HepG2 (cell line): ENCODE data around the gene TJP1.

Experiments
- CC2D1A ChIP-seq: sonication (generic); formaldehyde crosslinking; IDR thresholded peaks from 2 replicates; pipeline ENCODE4 v1.8.1; 2023; ENCODE audit warnings: mild to moderate bottlenecking, missing genetic modification reagents
- FOXM1 ChIP-seq: sonication (generic); formaldehyde crosslinking; IDR thresholded peaks from 2 replicates; pipeline ENCODE4 v1.5.0; 2020; ENCODE audit warnings: missing genetic modification reagents
- NFIC ChIP-seq: IDR thresholded peaks from 2 replicates; pipeline ENCODE4 v1.6.1; 2012; ENCODE audit warnings: mild to moderate bottlenecking, low read length, inconsistent platforms
- PCBP1 ChIP-seq: fragments of 200-400 bp; formaldehyde crosslinking; IDR thresholded peaks from 2 replicates; pipeline ENCODE4 v1.6.1; 2017; ENCODE audit warnings: mild to moderate bottlenecking, low read depth, low read length, borderline replicate concordance
- SSRP1 ChIP-seq: IDR thresholded peaks from 2 replicates; pipeline ENCODE4 v1.6.1; 2016; ENCODE audit warnings: control low read depth
- TBX3 ChIP-seq: fragments of 450-650 bp; IDR thresholded peaks from 2 replicates; pipeline ENCODE4 v1.6.1; 2017; ENCODE audit warnings: antibody characterized with exemption, mild to moderate bottlenecking, inconsistent platforms, borderline replicate concordance
- YEATS2 ChIP-seq: sonication (generic); formaldehyde crosslinking; IDR thresholded peaks from 2 replicates; pipeline ENCODE4 v1.4.0; 2020; ENCODE audit warnings: missing genetic modification reagents, borderline replicate concordance
- ZNF530 ChIP-seq: sonication (generic); formaldehyde crosslinking; IDR thresholded peaks from 2 replicates; pipeline ENCODE4 v1.5.0; 2020; ENCODE audit warnings: low read depth, mild to moderate bottlenecking, missing genetic modification reagents
- ZNF589 ChIP-seq: sonication (generic); formaldehyde crosslinking; conservative IDR thresholded peaks from 2 replicates; pipeline ENCODE4 v1.8.0; 2022; ENCODE audit warnings: mild to moderate bottlenecking, moderate library complexity, missing genetic modification reagents
- TF ChIP-seq, protein P1 (sequence below): sonication (generic); formaldehyde crosslinking; IDR thresholded peaks from 2 replicates; pipeline ENCODE4 v1.5.0; 2020; ENCODE audit warnings: mild to moderate bottlenecking, missing genetic modification reagents, moderate library complexity
- TF ChIP-seq, protein P2 (sequence below): sonication (generic); formaldehyde crosslinking; IDR thresholded peaks from 2 replicates; pipeline ENCODE4 v1.4.0; 2020; ENCODE audit warnings: missing genetic modification reagents

DNA sequence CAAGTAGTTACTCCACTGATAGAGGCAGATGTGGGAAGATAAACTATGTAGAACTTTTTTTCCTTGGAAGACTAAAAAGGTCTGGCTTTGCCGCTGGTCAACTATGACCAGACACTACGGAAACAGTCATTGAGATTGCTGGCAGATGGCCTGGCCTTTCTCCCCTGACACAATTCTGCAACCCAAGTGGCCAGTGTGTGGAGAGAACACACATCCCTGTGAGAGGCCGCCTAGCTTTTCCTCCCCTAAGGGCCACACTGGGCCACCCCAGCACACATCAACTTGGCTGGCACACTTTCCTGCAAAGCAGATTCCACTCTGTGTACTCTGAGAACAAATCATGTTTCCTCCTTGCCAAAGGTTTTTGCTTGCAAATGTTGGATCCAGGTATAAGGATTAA lies 10.4 kb upstream of the TJP1 start:
- TF ChIP-seq, protein P1, sequence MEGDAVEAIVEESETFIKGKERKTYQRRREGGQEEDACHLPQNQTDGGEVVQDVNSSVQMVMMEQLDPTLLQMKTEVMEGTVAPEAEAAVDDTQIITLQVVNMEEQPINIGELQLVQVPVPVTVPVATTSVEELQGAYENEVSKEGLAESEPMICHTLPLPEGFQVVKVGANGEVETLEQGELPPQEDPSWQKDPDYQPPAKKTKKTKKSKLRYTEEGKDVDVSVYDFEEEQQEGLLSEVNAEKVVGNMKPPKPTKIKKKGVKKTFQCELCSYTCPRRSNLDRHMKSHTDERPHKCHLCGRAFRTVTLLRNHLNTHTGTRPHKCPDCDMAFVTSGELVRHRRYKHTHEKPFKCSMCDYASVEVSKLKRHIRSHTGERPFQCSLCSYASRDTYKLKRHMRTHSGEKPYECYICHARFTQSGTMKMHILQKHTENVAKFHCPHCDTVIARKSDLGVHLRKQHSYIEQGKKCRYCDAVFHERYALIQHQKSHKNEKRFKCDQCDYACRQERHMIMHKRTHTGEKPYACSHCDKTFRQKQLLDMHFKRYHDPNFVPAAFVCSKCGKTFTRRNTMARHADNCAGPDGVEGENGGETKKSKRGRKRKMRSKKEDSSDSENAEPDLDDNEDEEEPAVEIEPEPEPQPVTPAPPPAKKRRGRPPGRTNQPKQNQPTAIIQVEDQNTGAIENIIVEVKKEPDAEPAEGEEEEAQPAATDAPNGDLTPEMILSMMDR (CRISPR knock-in tag), result no peak
- no peak for TF ChIP-seq ZNF530 (CRISPR knock-in tag)
- no peak for TF ChIP-seq CC2D1A
- TF ChIP-seq YEATS2 (CRISPR knock-in tag), result no peak
- no peak for TF ChIP-seq FOXM1 (CRISPR knock-in tag)
- no peak for TF ChIP-seq NFIC
- no peak for TF ChIP-seq TBX3
- no peak for TF ChIP-seq SSRP1 (CRISPR knock-in tag)
- no peak for TF ChIP-seq PCBP1
- no peak for TF ChIP-seq ZNF589 (CRISPR knock-in tag)
- TF ChIP-seq, protein P2, sequence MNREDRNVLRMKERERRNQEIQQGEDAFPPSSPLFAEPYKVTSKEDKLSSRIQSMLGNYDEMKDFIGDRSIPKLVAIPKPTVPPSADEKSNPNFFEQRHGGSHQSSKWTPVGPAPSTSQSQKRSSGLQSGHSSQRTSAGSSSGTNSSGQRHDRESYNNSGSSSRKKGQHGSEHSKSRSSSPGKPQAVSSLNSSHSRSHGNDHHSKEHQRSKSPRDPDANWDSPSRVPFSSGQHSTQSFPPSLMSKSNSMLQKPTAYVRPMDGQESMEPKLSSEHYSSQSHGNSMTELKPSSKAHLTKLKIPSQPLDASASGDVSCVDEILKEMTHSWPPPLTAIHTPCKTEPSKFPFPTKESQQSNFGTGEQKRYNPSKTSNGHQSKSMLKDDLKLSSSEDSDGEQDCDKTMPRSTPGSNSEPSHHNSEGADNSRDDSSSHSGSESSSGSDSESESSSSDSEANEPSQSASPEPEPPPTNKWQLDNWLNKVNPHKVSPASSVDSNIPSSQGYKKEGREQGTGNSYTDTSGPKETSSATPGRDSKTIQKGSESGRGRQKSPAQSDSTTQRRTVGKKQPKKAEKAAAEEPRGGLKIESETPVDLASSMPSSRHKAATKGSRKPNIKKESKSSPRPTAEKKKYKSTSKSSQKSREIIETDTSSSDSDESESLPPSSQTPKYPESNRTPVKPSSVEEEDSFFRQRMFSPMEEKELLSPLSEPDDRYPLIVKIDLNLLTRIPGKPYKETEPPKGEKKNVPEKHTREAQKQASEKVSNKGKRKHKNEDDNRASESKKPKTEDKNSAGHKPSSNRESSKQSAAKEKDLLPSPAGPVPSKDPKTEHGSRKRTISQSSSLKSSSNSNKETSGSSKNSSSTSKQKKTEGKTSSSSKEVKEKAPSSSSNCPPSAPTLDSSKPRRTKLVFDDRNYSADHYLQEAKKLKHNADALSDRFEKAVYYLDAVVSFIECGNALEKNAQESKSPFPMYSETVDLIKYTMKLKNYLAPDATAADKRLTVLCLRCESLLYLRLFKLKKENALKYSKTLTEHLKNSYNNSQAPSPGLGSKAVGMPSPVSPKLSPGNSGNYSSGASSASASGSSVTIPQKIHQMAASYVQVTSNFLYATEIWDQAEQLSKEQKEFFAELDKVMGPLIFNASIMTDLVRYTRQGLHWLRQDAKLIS, result no peak
